Activated naive CD4-positive, alpha-beta T cell treated with anti-CD3 and anti-CD28 coated beads for 36 hours (primary cell): ENCODE data around the gene PTPRS. TPM values are rescaled to one million over a fixed set of nuclear protein-coding genes. Genes with fewer than 3 reads are reported as not detected.

Experiments used
- CTCF ChIA-PET: fragments of 350-600 bp; sonication (Branson Sonifier 250); formaldehyde crosslinking; loops from one replicate; lab custom pipeline; 2021; ENCODE audit warnings: antibody characterized with exemption; lab: Charles Lee
- DNase-seq: peaks from one replicate; pipeline ENCODE4 v3.0.0-alpha.2; 2020
- H3K27ac Mint-ChIP-seq: one replicate; pipeline ENCODE4 v1.8.0; 2021; ENCODE audit warnings: mild to moderate bottlenecking, mixed read lengths
- H3K27me3 Mint-ChIP-seq: one replicate; pipeline ENCODE4 v1.8.0; 2021; ENCODE audit warnings: low read depth, mixed read lengths
- H3K36me3 Mint-ChIP-seq: one replicate; pipeline ENCODE4 v1.8.0; 2021; ENCODE audit warnings: low read depth, mixed read lengths
- H3K4me1 Mint-ChIP-seq: one replicate; pipeline ENCODE4 v1.8.0; 2021; ENCODE audit warnings: low read depth, mixed read lengths
- H3K4me3 Mint-ChIP-seq: one replicate; pipeline ENCODE4 v1.8.0; 2021; ENCODE audit warnings: mild to moderate bottlenecking, moderate library complexity, mixed read lengths
- H3K9me3 Mint-ChIP-seq: one replicate; pipeline ENCODE4 v1.8.0; 2021; ENCODE audit warnings: mixed read lengths
- intact Hi-C: fragments of 100-400 bp; cut with micrococcal nuclease; formaldehyde crosslinking; loops from one replicate; pipeline ENCODE4 v1.15.1; 2023
- total RNA-seq, 2 experiments: library from RNA; stranded (reverse); gene quantifications; one replicate each; pipeline ENCODE4 v1.2.3, GENCODE V29; 2021

Gene PTPRS
- total RNA-seq, 2 experiments from 2014 or later = 1.3 to 1.4 TPM

GRCh38 chr19:5351731-5352228, 11.2 kb upstream of the PTPRS start:
- DNase-seq = no peak
- H3K27ac Mint-ChIP-seq = no peak overlapping the region
- intact Hi-C loops = no loop called here
- CTCF ChIA-PET = no interaction called here
- no peaks in the 10 kb centered on the region for H3K9me3 Mint-ChIP-seq
- no peaks in the 10 kb centered on the region for H3K4me1 Mint-ChIP-seq
- peaks cover 16% of the 10 kb centered on the region for H3K27me3 Mint-ChIP-seq
- no peak overlapping the region for H3K4me3 Mint-ChIP-seq
- no peaks in the 10 kb centered on the region for H3K36me3 Mint-ChIP-seq

GRCh38 chr19:5349041-5349440, 8.4 kb upstream of the PTPRS start:
- no peak overlapping the region for H3K27ac Mint-ChIP-seq
- H3K9me3 Mint-ChIP-seq = no peaks in the 10 kb centered on the region
- CTCF ChIA-PET = no interaction called here
- H3K4me3 Mint-ChIP-seq = no peak overlapping the region
- no peaks in the 10 kb centered on the region for H3K4me1 Mint-ChIP-seq
- no peaks in the 10 kb centered on the region for H3K36me3 Mint-ChIP-seq
- DNase-seq = no peak
- intact Hi-C loops = no loop called here
- peaks cover 6% of the 10 kb centered on the region for H3K27me3 Mint-ChIP-seq

- H3K36me3 Mint-ChIP-seq = no peaks in the 10 kb centered on the region
- intact Hi-C loops = no loop called here
- no peaks in the 10 kb centered on the region for H3K9me3 Mint-ChIP-seq
- peaks cover 4% of the 10 kb centered on the region for H3K4me1 Mint-ChIP-seq
- peak; percentile 13 for DNase-seq
- no peak overlapping the region for H3K4me3 Mint-ChIP-seq
- H3K27ac Mint-ChIP-seq = no peak overlapping the region
- CTCF ChIA-PET = interaction anchor here (0.6 kb wide), 1 partner anchor 166 kb away, joined by 5 read pairs; no protein-coding TSS in a partner anchor
- H3K27me3 Mint-ChIP-seq = peaks cover 25% of the 10 kb centered on the region
Observed at GRCh38 chr19:5345895-5346386, 5.3 kb upstream of the PTPRS start.

GRCh38 chr19:5343848-5344247, 3.2 kb upstream of the PTPRS start:
- Mint-ChIP-seq H3K27me3 (peaks cover 32% of the 10 kb centered on the region), H3K36me3 (no peaks in the 10 kb centered on the region), H3K4me3 (no peak overlapping the region), H3K4me1 (peaks cover 11% of the 10 kb centered on the region), H3K27ac (no peak overlapping the region), H3K9me3 (no peaks in the 10 kb centered on the region)
- no peak for DNase-seq
- CTCF ChIA-PET = interaction anchor here (0.8 kb wide), 1 partner anchor 322 kb away, joined by 3 read pairs; no protein-coding TSS in a partner anchor
- intact Hi-C loops = no loop called here

- intact Hi-C loops = no loop called here
- CTCF ChIA-PET = no interaction called here
- DNase-seq = no peak
- no peaks in the 10 kb centered on the region for H3K9me3 Mint-ChIP-seq
- peaks cover 11% of the 10 kb centered on the region for H3K4me1 Mint-ChIP-seq
- peaks cover 43% of the 10 kb centered on the region for H3K27me3 Mint-ChIP-seq
- no peak overlapping the region for H3K4me3 Mint-ChIP-seq
- no peak overlapping the region for H3K27ac Mint-ChIP-seq
- H3K36me3 Mint-ChIP-seq = no peaks in the 10 kb centered on the region
Observed at GRCh38 chr19:5342573-5343201, 2.1 kb upstream of the PTPRS start.

- H3K9me3 Mint-ChIP-seq = no peaks in the 10 kb centered on the region
- intact Hi-C loops = no loop called here
- no peak for DNase-seq
- CTCF ChIA-PET = no interaction called here
- H3K4me3 Mint-ChIP-seq = no peak overlapping the region
- peaks cover 11% of the 10 kb centered on the region for H3K4me1 Mint-ChIP-seq
- H3K27me3 Mint-ChIP-seq = peaks cover 49% of the 10 kb centered on the region
- H3K36me3 Mint-ChIP-seq = no peaks in the 10 kb centered on the region
- no peak overlapping the region for H3K27ac Mint-ChIP-seq
Observed at GRCh38 chr19:5341981-5342380, 1.4 kb upstream of the PTPRS start.

- DNase-seq = no peak
- no peaks in the 10 kb centered on the region for H3K9me3 Mint-ChIP-seq
- H3K36me3 Mint-ChIP-seq = no peaks in the 10 kb centered on the region
- peaks cover 12% of the 10 kb centered on the region for H3K4me1 Mint-ChIP-seq
- intact Hi-C loops = no loop called here
- peaks cover 51% of the 10 kb centered on the region for H3K27me3 Mint-ChIP-seq
- no peak overlapping the region for H3K27ac Mint-ChIP-seq
- CTCF ChIA-PET = interaction anchor here (0.6 kb wide), 1 partner anchor 153 kb away, joined by 3 read pairs; no protein-coding TSS in a partner anchor
- peak overlapping the region; percentile 53 for H3K4me3 Mint-ChIP-seq
Observed at GRCh38 chr19:5341448-5341820, 822 bp upstream of the PTPRS start.

GRCh38 chr19:5339950-5340636, 519 bp downstream of the PTPRS start:
- Mint-ChIP-seq H3K4me3 (peak overlapping the region; percentile 43), H3K36me3 (no peaks in the 10 kb centered on the region), H3K4me1 (peaks cover 21% of the 10 kb centered on the region), H3K27me3 (peaks cover 61% of the 10 kb centered on the region), H3K27ac (no peak overlapping the region), H3K9me3 (no peaks in the 10 kb centered on the region)
- CTCF ChIA-PET = no interaction called here
- intact Hi-C loops = no loop called here
- DNase-seq = no peak

GRCh38 chr19:5339198-5339949, 1.2 kb downstream of the PTPRS start:
- CTCF ChIA-PET = no interaction called here
- Mint-ChIP-seq H3K4me3 (peak overlapping the region; percentile 49), H3K27ac (no peak overlapping the region), H3K9me3 (no peaks in the 10 kb centered on the region), H3K36me3 (no peaks in the 10 kb centered on the region), H3K27me3 (peaks cover 64% of the 10 kb centered on the region), H3K4me1 (peaks cover 21% of the 10 kb centered on the region)
- intact Hi-C loops = no loop called here
- no peak for DNase-seq

- H3K9me3 Mint-ChIP-seq = no peaks in the 10 kb centered on the region
- CTCF ChIA-PET = no interaction called here
- H3K27me3 Mint-ChIP-seq = peaks cover 66% of the 10 kb centered on the region
Observed at GRCh38 chr19:5338656-5339197, 1.9 kb downstream of the PTPRS start.

GRCh38 chr19:5337708-5338655, 2.6 kb downstream of the PTPRS start:
- DNase-seq = no peak
- Mint-ChIP-seq H3K36me3 (no peaks in the 10 kb centered on the region), H3K4me3 (no peak overlapping the region), H3K4me1 (peaks cover 21% of the 10 kb centered on the region), H3K27me3 (peaks cover 69% of the 10 kb centered on the region), H3K9me3 (no peaks in the 10 kb centered on the region), H3K27ac (no peak overlapping the region)
- intact Hi-C loops = no loop called here
- CTCF ChIA-PET = no interaction called here

More at GRCh38 chr19:5338656-5339197, 1.9 kb downstream of the PTPRS start:
- peak; percentile 15 for DNase-seq
- no peak overlapping the region for H3K27ac Mint-ChIP-seq
- peaks cover 21% of the 10 kb centered on the region for H3K4me1 Mint-ChIP-seq
- no peaks in the 10 kb centered on the region for H3K36me3 Mint-ChIP-seq
- H3K4me3 Mint-ChIP-seq = peak overlapping the region; percentile 49
- intact Hi-C loops = no loop called here
